HepG2 (cell line): Measurements from ENCODE around the gene STRADA. TPM values are rescaled to one million over a fixed set of nuclear protein-coding genes. Genes with fewer than 3 reads are reported as not detected.
A peak's percentile ranks its signal among the peaks of the same experiment; 100 is the strongest.

Source experiments
- ATM ChIP-seq: fragments of 450-650 bp; IDR thresholded peaks from 2 replicates; pipeline ENCODE4 v1.7.1; 2017; ENCODE audit warnings: mild to moderate bottlenecking, borderline replicate concordance
- CAMTA2 ChIP-seq: sonication (generic); formaldehyde crosslinking; IDR thresholded peaks from 2 replicates; pipeline ENCODE4 v1.4.0; 2020; ENCODE audit warnings: mild to moderate bottlenecking, missing genetic modification reagents, borderline replicate concordance
- HCFC1 ChIP-seq: fragments of 150-350 bp; IDR thresholded peaks from 2 replicates; pipeline ENCODE4 v1.6.1; 2014; ENCODE audit warnings: low read depth, low read length
- HNF4A ChIP-seq: sonication (generic); formaldehyde crosslinking; IDR thresholded peaks from 2 replicates; pipeline ENCODE4 v1.4.0; 2020; ENCODE audit warnings: missing genetic modification reagents
- KMT2A ChIP-seq: sonication (generic); formaldehyde crosslinking; IDR thresholded peaks from 2 replicates; pipeline ENCODE4 v1.4.0; 2020; ENCODE audit warnings: missing genetic modification reagents
- REPIN1 ChIP-seq: sonication (generic); formaldehyde crosslinking; IDR thresholded peaks from 2 replicates; pipeline ENCODE4 v1.8.0; 2022; ENCODE audit warnings: missing genetic modification reagents, low read depth, mild to moderate bottlenecking, borderline replicate concordance
- RFX1 ChIP-seq: fragments of 450-650 bp; IDR thresholded peaks from 2 replicates; pipeline ENCODE4 v1.6.1; 2017
- SNAPC2 ChIP-seq: sonication (generic); formaldehyde crosslinking; IDR thresholded peaks from 2 replicates; pipeline ENCODE4 v1.8.1; 2022; ENCODE audit warnings: mild to moderate bottlenecking, missing genetic modification reagents
- TARDBP ChIP-seq: sonication (generic); formaldehyde crosslinking; IDR thresholded peaks from 2 replicates; pipeline ENCODE4 v1.8.0; 2022; ENCODE audit warnings: mild to moderate bottlenecking, missing genetic modification reagents
- TEAD3 ChIP-seq: optimal IDR thresholded peaks from 2 replicates; pipeline ENCODE3; 2016; ENCODE audit warnings: borderline replicate concordance
- TRIM24 ChIP-seq: sonication (generic); formaldehyde crosslinking; IDR thresholded peaks from 2 replicates; pipeline ENCODE4 v1.8.0; 2022; ENCODE audit warnings: mild to moderate bottlenecking, missing genetic modification reagents
- ZHX2 ChIP-seq, 2 experiments: sonication (generic) in 1 of 2; formaldehyde crosslinking in 1 of 2; IDR thresholded peaks; 2 replicates each; pipeline versions ENCODE4 v1.6.1 to v1.9.0; 2014 to 2022; ENCODE audit warnings: antibody characterized with exemption in 1 of 2, borderline replicate concordance in 1 of 2, inconsistent platforms in 1 of 2, low read depth in 1 of 2, missing genetic modification reagents in 1 of 2
- ZNF235 ChIP-seq: sonication (generic); formaldehyde crosslinking; IDR thresholded peaks from 2 replicates; pipeline ENCODE4 v1.8.1; 2023; ENCODE audit warnings: mild to moderate bottlenecking, missing genetic modification reagents, borderline replicate concordance
- ZNF263 ChIP-seq: sonication (generic); formaldehyde crosslinking; IDR thresholded peaks from 2 replicates; pipeline ENCODE4 v1.4.0; 2020; ENCODE audit warnings: missing genetic modification reagents
- ZNF335 ChIP-seq: sonication (generic); formaldehyde crosslinking; IDR thresholded peaks from 2 replicates; pipeline ENCODE4 v1.4.0; 2020; ENCODE audit warnings: missing genetic modification reagents
- ZNF530 ChIP-seq: sonication (generic); formaldehyde crosslinking; IDR thresholded peaks from 2 replicates; pipeline ENCODE4 v1.5.0; 2020; ENCODE audit warnings: low read depth, mild to moderate bottlenecking, missing genetic modification reagents
- ZNF569 ChIP-seq: sonication (generic); formaldehyde crosslinking; IDR thresholded peaks from 2 replicates; pipeline ENCODE4 v1.5.0; 2020; ENCODE audit warnings: mild to moderate bottlenecking, missing genetic modification reagents, moderate library complexity, borderline replicate concordance
- ZNF614 ChIP-seq: IDR thresholded peaks from 2 replicates; pipeline ENCODE4 v1.6.1; 2018; ENCODE audit warnings: missing biosample characterization, missing genetic modification reagents, inconsistent platforms, borderline replicate concordance
- ZNF768 ChIP-seq: sonication (generic); formaldehyde crosslinking; IDR thresholded peaks from 2 replicates; pipeline ENCODE4 v1.4.0; 2020; ENCODE audit warnings: missing genetic modification reagents
- ZNF891 ChIP-seq: sonication (generic); formaldehyde crosslinking; IDR thresholded peaks from 2 replicates; pipeline ENCODE4 v1.5.0; 2020; ENCODE audit warnings: mild to moderate bottlenecking, missing genetic modification reagents
- ZSCAN25 ChIP-seq: sonication (generic); formaldehyde crosslinking; IDR thresholded peaks from 2 replicates; pipeline ENCODE4 v1.8.0; 2022; ENCODE audit warnings: mild to moderate bottlenecking, missing genetic modification reagents
- polyA plus RNA-seq, 8 experiments: library from polyadenylated mRNA; depleted of rRNA in 3 of 8; stranded (reverse) in 7 of 8; unstranded in 1 of 8; fragments of >200 nt; fragmentation: Illumina TruSeq in 4 of 8; extraction: Trizol in 4 of 8; gene quantifications; 2 replicates each; pipeline versions ENCODE4 v1.2.1 to v1.2.3, GENCODE V29; 2011 to 2016; ENCODE audit warnings: low read depth in 4 of 8, missing spikeins in 1 of 8, mixed read lengths in 1 of 8; ENCODE audit not compliant: insufficient read depth in 1 of 8
- total RNA-seq, 5 experiments: library from RNA; depleted of rRNA; stranded (reverse); fragments of >200 nt; fragmentation: Illumina TruSeq; extraction: Trizol; gene quantifications; 2 replicates each; pipeline ENCODE4 v1.2.3, GENCODE V29; 2016; ENCODE audit warnings: low read depth in 1 of 5
- TF ChIP-seq, protein P1 (sequence below): sonication (generic); formaldehyde crosslinking; IDR thresholded peaks from 2 replicates; pipeline ENCODE4 v1.4.0; 2020; ENCODE audit warnings: missing genetic modification reagents
- TF ChIP-seq, protein P2 (sequence below): sonication (generic); formaldehyde crosslinking; IDR thresholded peaks from 2 replicates; pipeline ENCODE4 v1.4.0; 2020; ENCODE audit warnings: mild to moderate bottlenecking, low read depth, missing genetic modification reagents

The STRADA gene
- total and polyA plus RNA-seq, 2 of the 13 experiments (the other 11 are each of a cell fraction or from before 2014, with no cell fraction given), result 17.6 to 17.9 TPM

DNA sequence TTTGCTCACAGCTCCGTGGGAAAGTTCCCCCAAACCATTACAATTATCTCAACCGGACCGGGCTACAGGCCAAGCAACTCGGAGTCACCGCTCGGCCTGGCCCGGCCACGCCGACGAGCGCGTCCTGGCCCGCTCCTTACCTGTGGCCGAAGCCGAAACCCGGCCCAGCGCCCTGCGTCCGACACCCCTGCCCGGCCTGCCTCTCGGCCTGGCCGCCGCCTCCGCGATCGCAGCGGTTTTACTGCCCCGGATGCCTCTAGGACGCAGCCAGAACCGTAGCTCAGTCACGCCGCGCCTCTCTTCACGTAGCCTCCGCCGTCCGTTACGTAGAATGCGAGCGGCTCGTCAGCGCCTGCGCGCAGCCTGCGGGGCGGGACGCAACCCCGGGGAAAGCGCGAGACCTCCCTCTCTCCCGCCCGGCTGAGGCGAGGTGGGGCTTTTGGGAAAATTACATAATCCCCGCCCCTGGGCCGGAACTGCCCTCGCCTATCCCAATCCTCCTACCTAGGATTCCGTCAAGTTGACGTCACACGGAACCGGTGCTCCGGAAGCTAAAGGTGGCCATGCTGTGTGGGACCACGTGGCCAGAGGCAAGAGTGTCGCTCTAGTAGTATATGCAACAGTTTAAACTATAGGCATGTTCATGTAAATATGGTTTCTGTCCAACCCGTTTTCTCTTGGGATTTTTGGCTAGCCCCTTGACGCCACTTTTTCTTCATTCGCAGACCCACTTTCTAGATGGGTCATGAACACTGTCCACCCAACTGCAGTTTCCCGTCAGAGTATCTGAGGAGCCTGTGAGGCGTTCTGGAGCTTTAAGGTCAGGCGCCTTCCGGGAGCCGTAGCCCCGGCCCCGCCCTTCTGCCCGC, 31.9 kb upstream of the STRADA start, which contains the start of gene CCDC47 (continued):
- TF ChIP-seq ZNF335 (CRISPR knock-in tag), result peak; percentile 89; the same call in 1 of the 2 replicates
- TF ChIP-seq RFX1, result no peak
- peak; percentile 83; the same call in 1 of the 2 replicates for TF ChIP-seq ZNF768 (CRISPR knock-in tag)
- no peak for TF ChIP-seq TRIM24
- TF ChIP-seq SNAPC2 (CRISPR knock-in tag), result no peak; the same call in 1 of the 2 replicates
- TF ChIP-seq ZNF530 (CRISPR knock-in tag), result no peak
- TF ChIP-seq KMT2A (CRISPR knock-in tag), result peak; percentile 96
- TF ChIP-seq ZNF263 (CRISPR knock-in tag), result peak; percentile 57
- TF ChIP-seq ZNF569, result peak; percentile 92; the same call in 1 of the 2 replicates
- TF ChIP-seq, protein P1, sequence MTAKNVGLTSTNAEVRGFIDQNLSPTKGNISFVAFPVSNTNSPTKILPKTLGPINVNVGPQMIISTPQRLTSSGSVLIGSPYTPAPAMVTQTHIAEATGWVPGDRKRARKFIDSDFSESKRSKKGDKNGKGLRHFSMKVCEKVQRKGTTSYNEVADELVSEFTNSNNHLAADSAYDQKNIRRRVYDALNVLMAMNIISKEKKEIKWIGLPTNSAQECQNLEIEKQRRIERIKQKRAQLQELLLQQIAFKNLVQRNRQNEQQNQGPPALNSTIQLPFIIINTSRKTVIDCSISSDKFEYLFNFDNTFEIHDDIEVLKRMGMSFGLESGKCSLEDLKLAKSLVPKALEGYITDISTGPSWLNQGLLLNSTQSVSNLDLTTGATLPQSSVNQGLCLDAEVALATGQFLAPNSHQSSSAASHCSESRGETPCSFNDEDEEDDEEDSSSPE (CRISPR knock-in tag), result peak; percentile 88; the same call in 1 of the 2 replicates
- peak; percentile 81 for TF ChIP-seq TEAD3 (CRISPR knock-in tag)
- TF ChIP-seq ZNF614 (CRISPR knock-in tag), result peak; percentile 93
- TF ChIP-seq, protein P2, sequence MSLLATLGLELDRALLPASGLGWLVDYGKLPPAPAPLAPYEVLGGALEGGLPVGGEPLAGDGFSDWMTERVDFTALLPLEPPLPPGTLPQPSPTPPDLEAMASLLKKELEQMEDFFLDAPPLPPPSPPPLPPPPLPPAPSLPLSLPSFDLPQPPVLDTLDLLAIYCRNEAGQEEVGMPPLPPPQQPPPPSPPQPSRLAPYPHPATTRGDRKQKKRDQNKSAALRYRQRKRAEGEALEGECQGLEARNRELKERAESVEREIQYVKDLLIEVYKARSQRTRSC (CRISPR knock-in tag), result peak; percentile 82; the same call in 1 of the 2 replicates
- TF ChIP-seq ATM, result no peak; the same call in 1 of the 2 replicates
- peak; percentile 88 for TF ChIP-seq ZSCAN25 (CRISPR knock-in tag)
- TF ChIP-seq ZNF891 (CRISPR knock-in tag), result peak; percentile 91
- TF ChIP-seq HCFC1, result peak; percentile 67
- peak; percentile 88 for TF ChIP-seq CAMTA2 (CRISPR knock-in tag)
- TF ChIP-seq REPIN1, result peak; percentile 73
- peak; percentile 87 for TF ChIP-seq TARDBP (CRISPR knock-in tag)
- TF ChIP-seq ZNF235 (CRISPR knock-in tag), result peak; percentile 86; the same call in 1 of the 2 replicates
- TF ChIP-seq HNF4A (CRISPR knock-in tag), result peak; percentile 19
- peak; percentile 97 for TF ChIP-seq ZHX2 (IDR thresholded peaks at IDR 0.05; ENCODE audit: low read depth)
- peak; percentile 92 for TF ChIP-seq ZHX2 (CRISPR knock-in tag; IDR thresholded peaks at IDR 0.05; ENCODE audit: borderline replicate concordance)
